IMR-90 (cell line): Measurements from ENCODE around the gene SOCS6. TPM values are rescaled to one million over a fixed set of nuclear protein-coding genes. Genes with fewer than 3 reads are reported as not detected.

ENCODE experiments used
- ATAC-seq: fragments of 200-7000 bp; cut with Tn5 transposase; 2 replicates; pipeline ENCODE4 v1.9.1; 2020; ENCODE audit warnings: low read depth, mild to moderate bottlenecking, moderate library complexity
- BruUV-seq: library from RNA; stranded (reverse); fragments of 400-500 nt; replicated peaks from 2 replicates; lab custom pipeline; 2021; lab: Mats Ljungman, UMichigan
- CTCF ChIA-PET: fragments of 300-600 bp; formaldehyde crosslinking; extraction: SDS; loops from one replicate; lab custom pipeline; 2021; ENCODE audit warnings: antibody characterized with exemption; lab: Yijun Ruan, JAX
- POLR2A ChIA-PET: fragments of 300-600 bp; sonication (Branson Sonifier 250); formaldehyde crosslinking; loops from one replicate; lab custom pipeline; 2022; ENCODE audit warnings: antibody characterized with exemption; ENCODE audit not compliant: unreplicated experiment; lab: Charles Lee
- DNase-seq: peaks from one replicate; pipeline ENCODE4 v3.0.0; 2013
- H2AFZ ChIP-seq: replicated peaks from 2 replicates; pipeline ENCODE3; 2013; ENCODE audit warnings: low read length, mild to moderate bottlenecking; ENCODE audit not compliant: poor library complexity
- H2AK5ac ChIP-seq: 2 replicates; pipeline ENCODE4 v1.6.1; 2013; ENCODE audit warnings: low read depth, low read length, inconsistent platforms
- H2AK9ac ChIP-seq: replicated peaks from 2 replicates; pipeline ENCODE3; 2013; ENCODE audit warnings: mild to moderate bottlenecking, low read depth, low read length, moderate library complexity; ENCODE audit not compliant: poor library complexity
- H2BK120ac ChIP-seq: 2 replicates; pipeline ENCODE4 v1.6.1; 2013; ENCODE audit warnings: low read depth, low read length, inconsistent platforms
- H2BK15ac ChIP-seq: 3 replicates; pipeline ENCODE4 v1.6.1; 2013; ENCODE audit warnings: low read depth, low read length, inconsistent platforms
- H2BK20ac ChIP-seq: 2 replicates; pipeline ENCODE4 v1.6.1; 2013; ENCODE audit warnings: low read depth, mild to moderate bottlenecking, inconsistent platforms, low read length, moderate library complexity
- H2BK5ac ChIP-seq: 2 replicates; pipeline ENCODE4 v1.6.1; 2013; ENCODE audit warnings: mild to moderate bottlenecking, low read depth, low read length, inconsistent platforms; ENCODE audit not compliant: poor library complexity, severe bottlenecking
- H3K14ac ChIP-seq: replicated peaks from 2 replicates; pipeline ENCODE4 v1.6.1; 2013; ENCODE audit warnings: low read depth, low read length, inconsistent platforms
- H3K18ac ChIP-seq: 2 replicates; pipeline ENCODE4 v1.6.1; 2013; ENCODE audit warnings: low read depth, low read length, control low read depth
- H3K23ac ChIP-seq: 2 replicates; pipeline ENCODE4 v1.6.1; 2013; ENCODE audit warnings: low read depth, low read length, inconsistent platforms
- H3K27ac ChIP-seq: 2 replicates; pipeline ENCODE4 v1.5.1; 2013; ENCODE audit warnings: mild to moderate bottlenecking, control low read depth, low read length; ENCODE audit not compliant: insufficient read depth
- H3K27me3 ChIP-seq: 2 replicates; pipeline ENCODE4 v1.6.1; 2013; ENCODE audit warnings: low read length; ENCODE audit not compliant: control insufficient read depth, insufficient read depth
- H3K36me3 ChIP-seq: 2 replicates; pipeline ENCODE4 v1.6.1; 2013; ENCODE audit warnings: low read length, mixed read lengths; ENCODE audit not compliant: control insufficient read depth, insufficient read depth
- H3K4ac ChIP-seq: 2 replicates; pipeline ENCODE4 v1.6.1; 2013; ENCODE audit warnings: low read depth, low read length, inconsistent platforms
- H3K4me1 ChIP-seq: 2 replicates; pipeline ENCODE4 v1.6.1; 2013; ENCODE audit warnings: low read length, mixed read lengths; ENCODE audit not compliant: control insufficient read depth, insufficient read depth
- H3K4me2 ChIP-seq: 2 replicates; pipeline ENCODE4 v1.6.1; 2013; ENCODE audit warnings: low read depth, mild to moderate bottlenecking, control low read depth, low read length, moderate library complexity
- H3K4me3 ChIP-seq: 2 replicates; pipeline ENCODE4 v1.5.1; 2013; ENCODE audit warnings: low read depth, mild to moderate bottlenecking, control low read depth, low read length, moderate library complexity; ENCODE audit not compliant: insufficient read depth
- H3K56ac ChIP-seq: 2 replicates; pipeline ENCODE4 v1.6.1; 2013; ENCODE audit warnings: low read length, inconsistent platforms; ENCODE audit not compliant: insufficient read depth; ENCODE audit errors: extremely low read depth
- H3K79me1 ChIP-seq, 2 experiments: 2 replicates each; pipeline ENCODE4 v1.6.1; 2013; ENCODE audit warnings: low read length in 2 of 2, inconsistent platforms in 1 of 2, low read depth in 1 of 2
- H3K9ac ChIP-seq: 2 replicates; pipeline ENCODE4 v1.6.1; 2013; ENCODE audit warnings: low read depth, low read length, control low read depth
- H3K9me1 ChIP-seq: 2 replicates; pipeline ENCODE4 v1.6.1; 2013; ENCODE audit warnings: low read length, inconsistent platforms; ENCODE audit not compliant: insufficient read depth
- H3K9me3 ChIP-seq: 2 replicates; pipeline ENCODE4 v1.6.1; 2013; ENCODE audit warnings: low read length; ENCODE audit not compliant: control insufficient read depth, insufficient read depth
- H4K20me1 ChIP-seq: 2 replicates; pipeline ENCODE4 v1.6.1; 2013; ENCODE audit warnings: low read length, inconsistent platforms; ENCODE audit not compliant: insufficient read depth
- H4K5ac ChIP-seq: 2 replicates; pipeline ENCODE4 v1.6.1; 2013; ENCODE audit warnings: mild to moderate bottlenecking, low read depth, low read length, control low read depth
- H4K8ac ChIP-seq, 2 experiments: 2 replicates each; pipeline ENCODE4 v1.6.1; 2013; ENCODE audit warnings: low read depth in 2 of 2, low read length in 2 of 2, control low read depth in 1 of 2, inconsistent platforms in 1 of 2
- H4K91ac ChIP-seq: 2 replicates; pipeline ENCODE4 v1.6.1; 2013; ENCODE audit warnings: low read depth, low read length, inconsistent platforms; ENCODE audit not compliant: insufficient read depth
- BHLHE40 ChIP-seq: fragments of 150-350 bp; IDR thresholded peaks from 2 replicates; pipeline ENCODE4 v1.6.1; 2016; ENCODE audit warnings: mild to moderate bottlenecking, low read depth, low read length
- CEBPB ChIP-seq: IDR thresholded peaks from 2 replicates; pipeline ENCODE4 v1.6.1; 2012; ENCODE audit warnings: low read depth, low read length, improper control_type of control experiment
- ELK1 ChIP-seq: fragments of 150-350 bp; IDR thresholded peaks from 2 replicates; pipeline ENCODE4 v1.6.1; 2016; ENCODE audit warnings: low read depth, mild to moderate bottlenecking, low read length, moderate library complexity, borderline replicate concordance
- MAFK ChIP-seq: IDR thresholded peaks from 2 replicates; pipeline ENCODE4 v1.6.1; 2012; ENCODE audit warnings: low read depth, low read length, improper control_type of control experiment
- MXI1 ChIP-seq: IDR thresholded peaks from 2 replicates; pipeline ENCODE4 v1.6.1; 2012; ENCODE audit warnings: low read depth, mild to moderate bottlenecking, low read length, moderate library complexity, borderline replicate concordance
- NFE2L2 ChIP-seq: fragments of 150-350 bp; IDR thresholded peaks from 2 replicates; pipeline ENCODE4 v1.6.1; 2016; ENCODE audit warnings: low read depth, mild to moderate bottlenecking, low read length
- POLR2A ChIP-seq: IDR thresholded peaks from 2 replicates; pipeline ENCODE4 v1.6.1; 2012; ENCODE audit warnings: mild to moderate bottlenecking, low read depth, low read length
- RCOR1 ChIP-seq: IDR thresholded peaks from 2 replicates; pipeline ENCODE4 v1.6.1; 2012; ENCODE audit warnings: mild to moderate bottlenecking, low read length, improper control_type of control experiment; ENCODE audit not compliant: insufficient replicate concordance
- WGBS, 2 experiments: methylation state at CpG; one replicate each; pipeline versions ENCODE4 v1.1.5 to v1.1.7; 2013; ENCODE audit warnings: missing lambda C conversion rate in 2 of 2; ENCODE audit not compliant: insufficient read length in 1 of 2; ENCODE audit errors: extremely low coverage in 2 of 2; 5-methylcytosine and 5-hydroxymethylcytosine counted together
- dilution Hi-C: fragments of 300-500 bp; cut with HindIII; formaldehyde crosslinking; loops from one replicate; pipeline ENCODE4 v1.14.3; 2018; ENCODE audit warnings: low sequenced_read_pairs; ENCODE audit not compliant: unreplicated experiment
- in situ Hi-C: fragments of 300-500 bp; cut with MboI; formaldehyde crosslinking; loops from 3 replicates; pipeline ENCODE4 v1.14.3; 2019; ENCODE audit warnings: low sequenced_read_pairs, inconsistent platforms, mixed read lengths
- intact Hi-C: fragments of 100-400 bp; cut with micrococcal nuclease; formaldehyde crosslinking; loops from 2 replicates; pipeline ENCODE4 v1.10.0; 2022
- polyA plus RNA-seq, 3 experiments: library from polyadenylated mRNA; depleted of rRNA; stranded (reverse); fragments of >200 nt; gene quantifications; 2 replicates each; pipeline ENCODE4 v1.2.3, GENCODE V29; 2012; ENCODE audit warnings: low replicate concordance in 1 of 3
- total RNA-seq: library from RNA; depleted of rRNA; stranded (reverse); fragments of >200 nt; gene quantifications from 2 replicates; pipeline ENCODE4 v1.2.3, GENCODE V29; 2012

SOCS6 gene
- total and polyA plus RNA-seq, 2 of the 4 experiments (the other 2 are of a cell fraction): 21.3 to 57.4 TPM

- DNase-seq: no peak
- H2BK120ac ChIP-seq: no peak overlapping the region
- H3K79me1 ChIP-seq: no peaks in the 10 kb centered on the region
- no peak overlapping the region for H2AK9ac ChIP-seq
- dilution Hi-C loops: no loop called here
- H3K4me3 ChIP-seq: no peak overlapping the region
- H3K23ac ChIP-seq: no peak overlapping the region
- H3K4me1 ChIP-seq: no peaks in the 10 kb centered on the region
- no peak overlapping the region for H2AK5ac ChIP-seq
- no peak overlapping the region for H4K5ac ChIP-seq
- no peak overlapping the region for H3K4ac ChIP-seq
- H3K27ac ChIP-seq: no peak overlapping the region
- no peak overlapping the region for H2BK20ac ChIP-seq
- no peak for ATAC-seq
- in situ Hi-C loops: no loop called here
- CTCF ChIA-PET: no interaction called here
- no CpG with 5 or more reads among the region's 3 CpGs for WGBS, 2 experiments
- no peaks in the 10 kb centered on the region; the same call in 1 of the 2 replicates for H3K9me3 ChIP-seq
- no peaks in the 10 kb centered on the region for H3K36me3 ChIP-seq
- POLR2A ChIA-PET: no interaction called here
- no peak overlapping the region for H3K4me2 ChIP-seq
- H3K56ac ChIP-seq: no peak overlapping the region
- TF ChIP-seq MXI1 (no peak), MAFK (no peak), RCOR1 (no peak), BHLHE40 (no peak), ELK1 (no peak), CEBPB (no peak), NFE2L2 (no peak), POLR2A (no peak)
- no TSS peak for BruUV-seq
- H2AFZ ChIP-seq: no peak overlapping the region
- H2BK15ac ChIP-seq: no peak overlapping the region
- no peaks in the 10 kb centered on the region for H3K9me1 ChIP-seq
- H3K9ac ChIP-seq: no peak overlapping the region
- intact Hi-C loops: no loop called here
- no peak overlapping the region for H3K18ac ChIP-seq
- H4K20me1 ChIP-seq: no peaks in the 10 kb centered on the region
- no peak overlapping the region for H4K91ac ChIP-seq
- no peak overlapping the region for H4K8ac ChIP-seq
- H2BK5ac ChIP-seq: no peak overlapping the region
- no peaks in the 10 kb centered on the region for H3K27me3 ChIP-seq
- H3K14ac ChIP-seq: no peak overlapping the region
Measured at GRCh38 chr18:70263336-70263735, 25.5 kb upstream of the SOCS6 start.
